ENCODE results near the gene GPR15LG. TPM values are rescaled to one million over a fixed set of nuclear protein-coding genes. Genes with fewer than 3 reads are reported as not detected.

GPR15LG gene
- total and polyA plus RNA-seq, 2 experiments from 2014 or later = not detected

- H3K9me3 ChIP-seq (ENCODE audit: low read depth) = no peaks in the 10 kb centered on the region
- 95 to 96% methylated on average over 2 of the region's 2 CpGs for WGBS, 2 experiments (ENCODE audit: low coverage in 1 of 2, low lambda C conversion rate in 2 of 2, missing lambda C conversion rate in 2 of 2)
- H3K27me3 ChIP-seq (replicated peaks; ENCODE audit: insufficient read depth) = peaks cover 6% of the 10 kb centered on the region; the same call in 1 of the 2 replicates
- H3K79me2 ChIP-seq (ENCODE audit: insufficient read depth) = peaks cover 34% of the 10 kb centered on the region
- H3K4me1 ChIP-seq (ENCODE audit: insufficient read depth) = peaks cover 8% of the 10 kb centered on the region
- H3K9me2 ChIP-seq (ENCODE audit: insufficient read depth) = no peaks in the 10 kb centered on the region
- no peak overlapping the region for H3K27ac ChIP-seq
- no peak overlapping the region for H3K4me2 ChIP-seq (ENCODE audit: unreplicated experiment)
- H3K4me3 ChIP-seq = no peak overlapping the region
- no peak for TF ChIP-seq EZH2 (IDR thresholded peaks at IDR 0.05; ENCODE audit: insufficient read depth, poor library complexity, severe bottlenecking)
- no peak for TF ChIP-seq EZH2phosphoT487 (IDR thresholded peaks at IDR 0.05; ENCODE audit: insufficient read depth, low read depth)
- H3K9ac ChIP-seq = no peak overlapping the region
- in situ Hi-C loops (cut with MboI) = no loop called here
- DNase-seq = no peak
- peaks cover 16% of the 10 kb centered on the region for H3K36me3 ChIP-seq (ENCODE audit: low read depth)
- peak overlapping the region; percentile 100 for H2AFZ ChIP-seq
- H3F3A ChIP-seq (ENCODE audit: insufficient read depth) = no peaks in the 10 kb centered on the region
- no peaks in the 10 kb centered on the region for H4K20me1 ChIP-seq (ENCODE audit: insufficient read depth)
Measured at GRCh38 chr10:84137811-84138210, 35.8 kb upstream of the GPR15LG start.

GRCh38 chr10:84138478-84139125 lies 35.0 kb upstream of the GPR15LG start:
- 76 to 77% methylated on average over 19 to 20 of the region's 20 CpGs for WGBS, 2 experiments (ENCODE audit: low coverage in 1 of 2, low lambda C conversion rate in 2 of 2, missing lambda C conversion rate in 2 of 2)
- no peaks in the 10 kb centered on the region for H3K9me3 ChIP-seq (ENCODE audit: low read depth)
- H3F3A ChIP-seq (ENCODE audit: insufficient read depth) = no peaks in the 10 kb centered on the region
- peaks cover 22% of the 10 kb centered on the region for H3K36me3 ChIP-seq (ENCODE audit: low read depth)
- H3K9me2 ChIP-seq (ENCODE audit: insufficient read depth) = no peaks in the 10 kb centered on the region
- H4K20me1 ChIP-seq (ENCODE audit: insufficient read depth) = no peaks in the 10 kb centered on the region
- peaks cover 42% of the 10 kb centered on the region for H3K79me2 ChIP-seq (ENCODE audit: insufficient read depth)
- H3K9ac ChIP-seq = peak overlapping the region; percentile 97
- peaks cover 6% of the 10 kb centered on the region; the same call in 1 of the 2 replicates for H3K27me3 ChIP-seq (replicated peaks; ENCODE audit: insufficient read depth)
- peak overlapping the region; percentile 100 for H2AFZ ChIP-seq
- in situ Hi-C loops (cut with MboI) = no loop called here
- peak overlapping the region; percentile 94 for H3K4me3 ChIP-seq
- TF ChIP-seq EZH2phosphoT487 (IDR thresholded peaks at IDR 0.05; ENCODE audit: insufficient read depth, low read depth) (no peak), EZH2 (IDR thresholded peaks at IDR 0.05; ENCODE audit: insufficient read depth, poor library complexity, severe bottlenecking) (no peak)
- peak overlapping the region; percentile 93 for H3K27ac ChIP-seq
- H3K4me2 ChIP-seq (ENCODE audit: unreplicated experiment) = peak overlapping the region; percentile 87
- peaks cover 8% of the 10 kb centered on the region for H3K4me1 ChIP-seq (ENCODE audit: insufficient read depth)
- no peak for DNase-seq

GRCh38 chr10:84139126-84140035 lies 34.2 kb upstream of the GPR15LG start, which contains the start of gene GHITM:
GHITM (plus strand) TSS chr10:84139509; CDS start chr10:84141501, 1,992 bp downstream.
- no peaks in the 10 kb centered on the region for H3F3A ChIP-seq (ENCODE audit: insufficient read depth)
- H4K20me1 ChIP-seq (ENCODE audit: insufficient read depth) = no peaks in the 10 kb centered on the region
- H3K9me2 ChIP-seq (ENCODE audit: insufficient read depth) = no peaks in the 10 kb centered on the region
- 0 to 1% methylated on average over 60 to 61 of the region's 61 CpGs for WGBS, 2 experiments (ENCODE audit: low coverage in 1 of 2, low lambda C conversion rate in 2 of 2, missing lambda C conversion rate in 2 of 2)
- in situ Hi-C loops (cut with MboI) = no loop called here
- TF ChIP-seq EZH2phosphoT487 (IDR thresholded peaks at IDR 0.05; ENCODE audit: insufficient read depth, low read depth) (no peak), EZH2 (IDR thresholded peaks at IDR 0.05; ENCODE audit: insufficient read depth, poor library complexity, severe bottlenecking) (no peak)
- H3K36me3 ChIP-seq (ENCODE audit: low read depth) = peaks cover 30% of the 10 kb centered on the region
- H3K27me3 ChIP-seq (replicated peaks; ENCODE audit: insufficient read depth) = peaks cover 2% of the 10 kb centered on the region; the same call in 1 of the 2 replicates
- H2AFZ ChIP-seq = peak within 1 kb of the TSS; percentile 100
- peak; percentile 100 for DNase-seq
- peak within 1 kb of the TSS; percentile 94 for H3K4me3 ChIP-seq
- peak within 1 kb of the TSS; percentile 100 for H3K4me2 ChIP-seq (ENCODE audit: unreplicated experiment)
- peaks cover 8% of the 10 kb centered on the region for H3K4me1 ChIP-seq (ENCODE audit: insufficient read depth)
- peaks cover 45% of the 10 kb centered on the region for H3K79me2 ChIP-seq (ENCODE audit: insufficient read depth)
- peak within 1 kb of the TSS; percentile 97 for H3K9ac ChIP-seq
- no peaks in the 10 kb centered on the region for H3K9me3 ChIP-seq (ENCODE audit: low read depth)
- H3K27ac ChIP-seq = peak within 1 kb of the TSS; percentile 93

GRCh38 chr10:84140036-84140379 lies 33.6 kb upstream of the GPR15LG start:
- H3K27me3 ChIP-seq (replicated peaks; ENCODE audit: insufficient read depth) = no peaks in the 10 kb centered on the region
- H3F3A ChIP-seq (ENCODE audit: insufficient read depth) = peaks cover 2% of the 10 kb centered on the region; the same call in 1 of the 2 replicates
- peaks cover 50% of the 10 kb centered on the region for H3K79me2 ChIP-seq (ENCODE audit: insufficient read depth)
- TF ChIP-seq EZH2 (IDR thresholded peaks at IDR 0.05; ENCODE audit: insufficient read depth, poor library complexity, severe bottlenecking) (no peak), EZH2phosphoT487 (IDR thresholded peaks at IDR 0.05; ENCODE audit: insufficient read depth, low read depth) (no peak)
- peaks cover 8% of the 10 kb centered on the region for H3K4me1 ChIP-seq (ENCODE audit: insufficient read depth)
- peak overlapping the region; percentile 93 for H3K27ac ChIP-seq
- peaks cover 36% of the 10 kb centered on the region for H3K36me3 ChIP-seq (ENCODE audit: low read depth)
- H3K9me3 ChIP-seq (ENCODE audit: low read depth) = no peaks in the 10 kb centered on the region
- H4K20me1 ChIP-seq (ENCODE audit: insufficient read depth) = no peaks in the 10 kb centered on the region
- H3K4me2 ChIP-seq (ENCODE audit: unreplicated experiment) = peak overlapping the region; percentile 100
- H3K9ac ChIP-seq = peak overlapping the region; percentile 97
- in situ Hi-C loops (cut with MboI) = no loop called here
- H3K9me2 ChIP-seq (ENCODE audit: insufficient read depth) = no peaks in the 10 kb centered on the region
- peak overlapping the region; percentile 70 for H2AFZ ChIP-seq
- DNase-seq = peak; percentile 66
- peak overlapping the region; percentile 94 for H3K4me3 ChIP-seq
- WGBS, 2 experiments (ENCODE audit: low coverage in 1 of 2, low lambda C conversion rate in 2 of 2, missing lambda C conversion rate in 2 of 2) = 0 to 3% methylated on average over 12 of the region's 12 CpGs
